OCI-LY3 (cell line): ENCODE data around the gene PDE5A.

ENCODE experiments used
- EZH2phosphoT487 ChIP-seq: fragments of 200-600 bp; shearing (Covaris generic); IDR thresholded peaks from 2 replicates; pipeline ENCODE4 v1.6.1; 2018; ENCODE audit warnings: antibody characterized with exemption, mixed run types, low read depth
- TF ChIP-seq, protein P1 (sequence below): fragments of 200-600, 300-600 bp; sonication (generic); IDR thresholded peaks from 2 replicates; pipeline ENCODE4 v1.5.1; 2014; ENCODE audit warnings: antibody characterized with exemption, low read length, low read depth

DNA sequence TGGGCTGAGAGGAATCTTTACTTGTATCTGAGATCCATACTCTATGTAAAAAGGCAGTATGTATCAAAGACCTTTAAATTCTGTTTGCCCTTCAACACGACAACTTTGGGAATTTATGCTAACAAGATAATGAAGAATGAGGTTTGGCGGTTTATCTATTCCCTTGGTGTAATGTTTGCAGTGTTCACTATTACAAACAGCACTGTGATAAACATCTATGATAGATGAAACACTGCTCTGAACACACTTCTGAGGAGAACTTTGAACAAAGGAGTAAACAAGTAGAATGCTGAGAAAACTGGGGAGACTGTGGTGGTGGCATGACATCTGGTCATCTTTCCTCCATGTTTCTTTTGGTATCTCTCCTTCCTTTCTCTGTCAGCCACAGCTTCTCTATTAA lies 126.9 kb downstream of the PDE5A start:
- TF ChIP-seq, protein P1, sequence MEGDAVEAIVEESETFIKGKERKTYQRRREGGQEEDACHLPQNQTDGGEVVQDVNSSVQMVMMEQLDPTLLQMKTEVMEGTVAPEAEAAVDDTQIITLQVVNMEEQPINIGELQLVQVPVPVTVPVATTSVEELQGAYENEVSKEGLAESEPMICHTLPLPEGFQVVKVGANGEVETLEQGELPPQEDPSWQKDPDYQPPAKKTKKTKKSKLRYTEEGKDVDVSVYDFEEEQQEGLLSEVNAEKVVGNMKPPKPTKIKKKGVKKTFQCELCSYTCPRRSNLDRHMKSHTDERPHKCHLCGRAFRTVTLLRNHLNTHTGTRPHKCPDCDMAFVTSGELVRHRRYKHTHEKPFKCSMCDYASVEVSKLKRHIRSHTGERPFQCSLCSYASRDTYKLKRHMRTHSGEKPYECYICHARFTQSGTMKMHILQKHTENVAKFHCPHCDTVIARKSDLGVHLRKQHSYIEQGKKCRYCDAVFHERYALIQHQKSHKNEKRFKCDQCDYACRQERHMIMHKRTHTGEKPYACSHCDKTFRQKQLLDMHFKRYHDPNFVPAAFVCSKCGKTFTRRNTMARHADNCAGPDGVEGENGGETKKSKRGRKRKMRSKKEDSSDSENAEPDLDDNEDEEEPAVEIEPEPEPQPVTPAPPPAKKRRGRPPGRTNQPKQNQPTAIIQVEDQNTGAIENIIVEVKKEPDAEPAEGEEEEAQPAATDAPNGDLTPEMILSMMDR: no peak
- no peak for TF ChIP-seq EZH2phosphoT487
